SH-SY5Y (cell line): Measurements from ENCODE around the gene AVPR1A.

ENCODE experiments used
- GATA2 ChIP-seq: IDR thresholded peaks from 2 replicates; pipeline ENCODE4 v1.6.1; 2011; ENCODE audit warnings: mild to moderate bottlenecking, low read depth, low read length
- GATA3 ChIP-seq: IDR thresholded peaks from 2 replicates; pipeline ENCODE4 v1.6.1; 2011; ENCODE audit warnings: low read depth, mild to moderate bottlenecking, low read length, moderate library complexity

GRCh38 chr12:63098851-63099250, 52.1 kb downstream of the AVPR1A start:
- TF ChIP-seq GATA2 (no peak), GATA3 (no peak)
